Spleen (tissue), 11 donors: ENCODE data around the gene UGT1A4. TPM values are rescaled to one million over a fixed set of nuclear protein-coding genes. Genes with fewer than 3 reads are reported as not detected.

Experiments
- DNase-seq: peaks from one replicate; pipeline ENCODE4 v3.0.0-alpha.2; 2020
- H3K27ac ChIP-seq, 8 donors: fragments of 200-600 bp; sonication (generic) in 7 of 8; 1 replicate in 4 of 8; 2 replicates in 4 of 8; pipeline versions ENCODE4 v1.5.0 to v1.8.0; 2016 to 2021; ENCODE audit warnings: inconsistent platforms in 4 of 8, mild to moderate bottlenecking in 4 of 8, moderate library complexity in 1 of 8
- H3K27me3 ChIP-seq, 7 donors: fragments of 200-600 bp; sonication (generic) in 6 of 7; replicated peaks in 1 of 7; 1 replicate in 4 of 7; 2 replicates in 3 of 7; pipeline versions ENCODE4 v1.5.0 to v1.8.0; 2016 to 2021; ENCODE audit warnings: inconsistent platforms in 3 of 7, mild to moderate bottlenecking in 1 of 7
- H3K36me3 ChIP-seq, 6 donors: fragments of 200-600 bp; sonication (generic) in 5 of 6; 1 replicate in 4 of 6; 2 replicates in 2 of 6; pipeline versions ENCODE4 v1.5.0 to v1.8.0; 2016 to 2021; ENCODE audit warnings: inconsistent platforms in 2 of 6
- H3K4me1 ChIP-seq, 6 donors: fragments of 200-600 bp; sonication (generic) in 5 of 6; 1 replicate in 3 of 6; 2 replicates in 3 of 6; pipeline versions ENCODE4 v1.5.0 to v1.8.0; 2016 to 2021; ENCODE audit warnings: inconsistent platforms in 3 of 6
- H3K4me3 ChIP-seq, 8 donors: fragments of 200-600 bp; sonication (generic) in 7 of 8; 1 replicate in 4 of 8; 2 replicates in 4 of 8; pipeline versions ENCODE4 v1.5.0 to v1.8.0; 2016 to 2021; ENCODE audit warnings: inconsistent platforms in 4 of 8, mild to moderate bottlenecking in 4 of 8, moderate library complexity in 2 of 8
- H3K9me3 ChIP-seq, 8 donors: fragments of 200-600 bp; sonication (generic) in 7 of 8; 1 replicate in 4 of 8; 2 replicates in 4 of 8; pipeline versions ENCODE4 v1.5.0 to v1.8.0; 2016 to 2021; ENCODE audit warnings: inconsistent platforms in 4 of 8
- CTCF ChIP-seq, 11 experiments: fragments of 200-600 bp in 7 of 11; fragments of 450-650 bp in 4 of 11; sonication (generic) in 4 of 11; IDR thresholded peaks in 8 of 11; conservative IDR thresholded peaks in 3 of 11; 1 replicate in 7 of 11; 2 replicates in 4 of 11; pipeline versions ENCODE4 v1.4.0 to v1.8.0; 2016 to 2021; ENCODE audit warnings: antibody characterized with exemption in 11 of 11, inconsistent platforms in 4 of 11, mild to moderate bottlenecking in 1 of 11
- POLR2A ChIP-seq, 3 donors: fragments of 450-650 bp; IDR thresholded peaks; one replicate each; pipeline ENCODE4 v1.5.1; 2017; ENCODE audit warnings: antibody characterized with exemption in 3 of 3, mild to moderate bottlenecking in 1 of 3
- POLR2AphosphoS5 ChIP-seq, 3 donors: sonication (generic); formaldehyde crosslinking; IDR thresholded peaks; one replicate each; pipeline ENCODE4 v1.5.1; 2017; ENCODE audit warnings: antibody characterized with exemption in 3 of 3
- WGBS, 5 donors: extraction: QIAGEN DNeasy Blood & Tissue Kit in 3 of 5; methylation state at CpG; one replicate each; pipeline versions ENCODE4 v1.1.5 to v1.1.7; 2013 to 2018; 5-methylcytosine and 5-hydroxymethylcytosine counted together
- intact Hi-C: fragments of 100-400 bp; cut with DNase I; formaldehyde crosslinking; loops from one replicate; pipeline ENCODE4 v1.15.0; 2023; ENCODE audit warnings: low total_unique reads
- polyA plus RNA-seq, 3 donors: library from polyadenylated mRNA; stranded (reverse); fragments of 200-250 nt; gene quantifications; one replicate each; pipeline ENCODE4 v1.2.1, GENCODE V29; 2013
- total RNA-seq, 7 donors: library from RNA; depleted of rRNA in 3 of 7; stranded (reverse); fragments of >200 nt in 3 of 7; fragmentation: NEBNext Ultra II Directional in 4 of 7; extraction: Animal tissue kit (Norgen Biotek cat#: 25700) in 4 of 7; gene quantifications; one replicate each; pipeline versions ENCODE4 v1.1.0 to v1.2.1, GENCODE V29; 2016 to 2021
- donor health status: healthy with polysubstance abuse.
- donor health status: DM: no; HTN: no; CAD: no; lungs with moderate emphysema.
- donor health status: DM: no; HTN: no; CAD: no.
- donor health status: Bipolar disorder and iron deficiency.
- donor health status: healthy.
- donor health status: DM: no; HTN: no; CAD: no.
- donor health status: DM: yes; HTN: yes; CAD: no.

Gene UGT1A4
- total and polyA plus RNA-seq, 10 donors, result not detected

DNA sequence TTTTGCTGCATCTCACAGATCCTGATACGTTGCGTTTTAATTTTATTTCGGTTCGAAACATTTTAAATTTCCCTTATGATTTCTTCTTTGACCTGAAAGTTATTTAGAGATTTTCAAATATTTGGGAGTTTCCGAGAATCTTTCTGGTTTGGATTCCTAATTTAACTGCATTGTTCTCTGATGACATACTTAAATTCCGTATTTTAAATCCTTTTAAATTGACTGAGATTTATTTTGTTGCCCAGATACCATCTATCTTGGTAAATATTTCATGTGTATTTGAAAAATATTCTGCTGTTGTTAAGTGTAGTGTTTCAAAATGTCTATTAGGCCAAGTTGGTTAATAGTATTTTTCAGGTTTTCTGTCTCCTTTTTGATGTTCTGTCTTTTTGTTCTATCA is 97.3 kb downstream of the UGT1A4 start:
- WGBS, 5 donors, result 71 to 94% (median 79%) methylated on average over 6 of the region's 6 CpGs

DNA sequence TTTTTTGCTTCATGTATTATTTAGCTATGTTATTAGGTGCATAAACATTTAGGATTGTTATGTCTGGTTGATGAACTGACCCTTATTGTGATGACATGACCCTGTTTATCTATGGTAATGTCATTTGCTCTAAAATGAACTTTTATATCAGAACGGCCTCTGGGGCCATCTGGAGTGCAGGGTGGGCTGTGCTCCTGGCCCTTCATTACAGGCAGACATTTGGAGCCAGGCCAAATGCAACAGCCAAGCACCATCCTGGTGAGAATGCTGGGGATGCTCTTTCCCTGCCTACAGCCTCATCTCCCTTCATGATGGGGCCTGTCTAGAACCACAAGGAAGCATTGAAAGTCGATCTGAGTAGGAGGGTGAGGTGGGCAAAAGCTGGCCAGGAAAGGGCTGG is 97.8 kb downstream of the UGT1A4 start:
- no peak for TF ChIP-seq POLR2A (IDR thresholded peaks at IDR 0.05)
- TF ChIP-seq POLR2AphosphoS5 (IDR thresholded peaks at IDR 0.05), result no peak
- TF ChIP-seq CTCF (IDR thresholded peaks at IDR 0.05 in 8 of 11, conservative IDR thresholded peaks at IDR 0.05 in 3 of 11), result no peak
- H3K27me3 ChIP-seq, result peaks cover 0 to 20% (median 0%) of the 10 kb centered on the region in 7 donors
- no peaks in the 10 kb centered on the region for H3K36me3 ChIP-seq
- intact Hi-C loops, result no loop called here
- WGBS, 5 donors, result 54 to 75% (median 68%) methylated on average over 2 of the region's 2 CpGs
- H3K27ac ChIP-seq, result no peak overlapping the region
- H3K9me3 ChIP-seq, result peaks cover 0 to 4% (median 0%) of the 10 kb centered on the region in 8 donors
- H3K4me1 ChIP-seq, result no peaks in the 10 kb centered on the region
- DNase-seq, result peak; percentile 22
- H3K4me3 ChIP-seq, result no peak overlapping the region

More for the DNA sequence above, 97.3 kb downstream of the UGT1A4 start:
- peaks cover 0 to 4% (median 0%) of the 10 kb centered on the region in 8 donors for H3K9me3 ChIP-seq
- H3K36me3 ChIP-seq, result no peaks in the 10 kb centered on the region
- no peak overlapping the region for H3K27ac ChIP-seq
- peaks cover 0 to 24% (median 0%) of the 10 kb centered on the region in 7 donors for H3K27me3 ChIP-seq
- intact Hi-C loops, result no loop called here
- H3K4me1 ChIP-seq, result no peaks in the 10 kb centered on the region
- TF ChIP-seq POLR2A (IDR thresholded peaks at IDR 0.05), result no peak
- TF ChIP-seq POLR2AphosphoS5 (IDR thresholded peaks at IDR 0.05), result no peak
- no peak for TF ChIP-seq CTCF (IDR thresholded peaks at IDR 0.05 in 8 of 11, conservative IDR thresholded peaks at IDR 0.05 in 3 of 11)
- no peak overlapping the region for H3K4me3 ChIP-seq
- no peak for DNase-seq

DNA sequence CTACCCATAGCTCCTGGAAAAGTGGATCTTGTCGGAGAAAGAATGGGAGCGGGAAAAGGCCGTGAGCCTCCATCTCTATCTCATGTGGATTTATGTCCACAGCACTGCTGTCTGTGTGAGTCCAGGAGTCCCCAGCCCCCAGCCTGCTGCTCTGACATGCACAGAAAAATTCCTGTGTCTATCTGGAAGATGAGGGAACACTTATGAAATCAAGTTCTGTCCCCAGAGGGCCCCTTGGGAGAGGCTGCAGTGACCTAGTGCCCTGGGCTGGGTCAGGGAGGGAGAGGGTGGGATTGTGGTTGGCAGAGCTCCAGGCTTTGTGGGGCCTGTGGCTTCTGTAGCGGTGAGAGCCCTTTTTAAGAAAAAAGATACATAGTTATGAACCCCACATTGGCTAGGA is 98.2 kb downstream of the UGT1A4 start:
- TF ChIP-seq POLR2A (IDR thresholded peaks at IDR 0.05), result no peak
- no peak for TF ChIP-seq CTCF (IDR thresholded peaks at IDR 0.05 in 8 of 11, conservative IDR thresholded peaks at IDR 0.05 in 3 of 11)
- no peak for TF ChIP-seq POLR2AphosphoS5 (IDR thresholded peaks at IDR 0.05)
- H3K27ac ChIP-seq, result no peak overlapping the region
- WGBS, 5 donors, result 75 to 81% (median 78%) methylated on average over 4 of the region's 4 CpGs
- peaks cover 0 to 15% (median 0%) of the 10 kb centered on the region in 7 donors for H3K27me3 ChIP-seq
- no peak overlapping the region for H3K4me3 ChIP-seq
- H3K4me1 ChIP-seq, result no peaks in the 10 kb centered on the region
- intact Hi-C loops, result no loop called here
- no peaks in the 10 kb centered on the region for H3K36me3 ChIP-seq
- DNase-seq, result peak; percentile 46
- peaks cover 0 to 4% (median 0%) of the 10 kb centered on the region in 8 donors for H3K9me3 ChIP-seq

- WGBS, 5 donors, result 63 to 80% (median 74%) methylated on average over 3 of the region's 3 CpGs
- no peak overlapping the region for H3K27ac ChIP-seq
- no peaks in the 10 kb centered on the region for H3K4me1 ChIP-seq
- peaks cover 0 to 4% (median 0%) of the 10 kb centered on the region in 8 donors for H3K9me3 ChIP-seq
- H3K36me3 ChIP-seq, result no peaks in the 10 kb centered on the region
- peaks cover 0 to 13% (median 0%) of the 10 kb centered on the region in 7 donors for H3K27me3 ChIP-seq
- no peak for TF ChIP-seq POLR2A (IDR thresholded peaks at IDR 0.05)
- no peak for TF ChIP-seq CTCF (IDR thresholded peaks at IDR 0.05 in 8 of 11, conservative IDR thresholded peaks at IDR 0.05 in 3 of 11)
- no peak for TF ChIP-seq POLR2AphosphoS5 (IDR thresholded peaks at IDR 0.05)
- no peak overlapping the region for H3K4me3 ChIP-seq
- DNase-seq, result peak; percentile 49
- intact Hi-C loops, result no loop called here
Measured at GRCh38 chr2:233817361-233817911, 98.9 kb downstream of the UGT1A4 start.
